HEK293T (cell line): ENCODE measurements around the gene ATXN2L.
"Not testable (repeated sequence)": the region's sequence is repeated elsewhere in the genome, so short reads cannot be mapped to it uniquely, and the experiment has no call there.

Experiments used
- ARNT ChIP-seq: fragments of 450-650 bp; IDR thresholded peaks from 2 replicates; pipeline ENCODE4 v1.6.1; 2017; ENCODE audit warnings: mild to moderate bottlenecking
- BHLHE40 ChIP-seq: fragments of 450-650 bp; IDR thresholded peaks from 2 replicates; pipeline ENCODE4 v1.6.1; 2016; ENCODE audit warnings: mild to moderate bottlenecking, moderate library complexity, borderline replicate concordance
- CTBP1 ChIP-seq: fragments of 450-650 bp; IDR thresholded peaks from 2 replicates; pipeline ENCODE4 v1.6.1; 2016; ENCODE audit warnings: borderline replicate concordance
- ELF4 ChIP-seq: fragments of 450-650 bp; IDR thresholded peaks from 2 replicates; pipeline ENCODE4 v1.6.1; 2017; ENCODE audit warnings: antibody characterized with exemption
- FOXA1 ChIP-seq: fragments of 450-650 bp; IDR thresholded peaks from 2 replicates; pipeline ENCODE4 v1.6.1; 2016; ENCODE audit warnings: mild to moderate bottlenecking
- FOXK2 ChIP-seq: fragments of 450-650 bp; IDR thresholded peaks from 2 replicates; pipeline ENCODE4 v1.6.1; 2016; ENCODE audit warnings: mild to moderate bottlenecking
- FOXM1 ChIP-seq: fragments of 450-650 bp; IDR thresholded peaks from 2 replicates; pipeline ENCODE4 v1.6.1; 2017; ENCODE audit warnings: mild to moderate bottlenecking, borderline replicate concordance
- L3MBTL2 ChIP-seq: fragments of 450-650 bp; conservative IDR thresholded peaks from 2 replicates; pipeline ENCODE4 v1.6.1; 2016; ENCODE audit warnings: mild to moderate bottlenecking
- LEF1 ChIP-seq: fragments of 450-650 bp; IDR thresholded peaks from 2 replicates; pipeline ENCODE4 v1.6.1; 2017; ENCODE audit warnings: mild to moderate bottlenecking, borderline replicate concordance
- NFRKB ChIP-seq: fragments of 450-650 bp; IDR thresholded peaks from 2 replicates; pipeline ENCODE4 v1.6.1; 2016; ENCODE audit warnings: mild to moderate bottlenecking, moderate library complexity
- SP1 ChIP-seq: fragments of 450-650 bp; IDR thresholded peaks from 2 replicates; pipeline ENCODE4 v1.6.1; 2017
- SUZ12 ChIP-seq: fragments of 450-650 bp; IDR thresholded peaks from 2 replicates; pipeline ENCODE4 v1.6.1; 2016; ENCODE audit warnings: mild to moderate bottlenecking
- TARDBP ChIP-seq: fragments of 450-650 bp; IDR thresholded peaks from 2 replicates; pipeline ENCODE4 v1.6.1; 2016
- TF ChIP-seq, protein P1 (sequence below): fragments of 450-650 bp; IDR thresholded peaks from 2 replicates; pipeline ENCODE4 v1.6.1; 2016

DNA sequence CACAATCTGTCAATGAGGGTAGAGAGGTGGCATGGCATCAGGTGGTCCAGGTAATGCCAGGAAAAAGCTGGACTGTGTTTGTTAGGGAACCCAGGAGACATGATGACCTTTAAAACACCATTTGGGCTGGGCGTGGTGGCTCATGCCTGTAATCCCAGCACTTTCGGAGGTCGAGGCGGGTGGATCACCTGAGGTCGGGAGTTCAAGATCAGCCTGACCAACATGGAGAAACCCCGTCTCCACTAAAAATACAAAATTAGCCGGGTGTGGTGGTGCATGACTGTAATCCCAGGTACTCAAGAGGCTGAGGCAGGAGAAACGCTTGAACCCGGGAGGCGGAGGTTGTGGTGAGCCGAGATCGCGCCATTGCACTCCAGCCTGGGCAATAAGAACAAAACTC is 2.3 kb upstream of the ATXN2L start:
- TF ChIP-seq FOXK2, ELF4, CTBP1, ARNT, L3MBTL2, SP1, LEF1, TARDBP, BHLHE40, SUZ12, FOXM1, FOXA1, NFRKB: not testable (repeated sequence)
- TF ChIP-seq, protein P1, sequence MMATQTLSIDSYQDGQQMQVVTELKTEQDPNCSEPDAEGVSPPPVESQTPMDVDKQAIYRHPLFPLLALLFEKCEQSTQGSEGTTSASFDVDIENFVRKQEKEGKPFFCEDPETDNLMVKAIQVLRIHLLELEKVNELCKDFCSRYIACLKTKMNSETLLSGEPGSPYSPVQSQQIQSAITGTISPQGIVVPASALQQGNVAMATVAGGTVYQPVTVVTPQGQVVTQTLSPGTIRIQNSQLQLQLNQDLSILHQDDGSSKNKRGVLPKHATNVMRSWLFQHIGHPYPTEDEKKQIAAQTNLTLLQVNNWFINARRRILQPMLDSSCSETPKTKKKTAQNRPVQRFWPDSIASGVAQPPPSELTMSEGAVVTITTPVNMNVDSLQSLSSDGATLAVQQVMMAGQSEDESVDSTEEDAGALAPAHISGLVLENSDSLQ: not testable (repeated sequence)
